DMS 273 (cell line): ENCODE measurements around the gene MSI1.

Experiments
- DNase-seq: peaks from one replicate; lab custom pipeline; 2025; ENCODE audit not compliant: unreplicated experiment; lab: John Stamatoyannopoulos, UW

Gene MSI1

DNA sequence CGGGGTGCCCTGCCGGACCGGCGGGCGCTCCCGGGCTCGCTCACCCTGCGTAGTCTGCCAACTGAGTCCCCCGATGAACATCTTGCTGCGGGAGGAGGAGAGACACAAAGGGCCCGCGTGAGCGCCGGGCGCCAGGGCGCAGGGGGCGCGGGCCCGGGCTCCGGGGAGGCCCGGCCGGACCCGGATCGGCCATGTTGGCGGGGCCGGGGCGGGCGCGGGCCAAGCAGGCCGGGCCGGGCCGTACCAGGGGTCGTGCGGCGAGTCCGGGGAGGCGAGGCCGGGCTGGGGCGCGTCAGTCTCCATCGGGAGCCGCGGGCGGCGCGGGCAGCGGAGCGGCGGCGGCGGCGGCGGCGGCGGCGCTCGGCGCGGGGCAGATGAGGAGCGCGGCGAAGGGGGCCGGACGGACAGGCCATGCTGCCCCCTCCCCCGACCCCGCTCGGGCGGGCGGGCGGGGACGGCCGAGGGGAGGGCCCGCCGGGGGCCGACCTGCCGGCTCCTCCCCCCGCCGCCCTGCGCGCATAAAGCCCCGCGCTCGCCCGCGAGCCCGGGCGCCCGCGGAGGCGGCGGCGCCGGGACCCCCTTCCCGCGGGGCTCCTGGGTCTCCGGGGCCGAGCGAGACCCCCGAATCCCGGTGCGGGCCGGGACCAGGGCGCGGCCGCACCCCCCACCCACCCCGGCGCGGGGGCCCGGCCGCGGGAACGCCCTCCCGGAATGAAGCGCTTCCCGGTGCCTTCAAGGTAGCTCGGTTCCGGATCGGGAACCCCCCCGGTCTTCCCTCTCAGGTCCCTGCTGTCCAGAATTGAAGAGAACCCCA is at the start of gene MSI1:
TSS of gene MSI1 (minus strand) at position 376 of the 814 bp plus-strand sequence. CDS start at position 303, 73 bp downstream.
- DNase-seq = peak; percentile 73

GRCh38 chr12:120417917-120418580 is 49.1 kb upstream of the MSI1 start:
- no peak for DNase-seq

- DNase-seq = peak; percentile 74
These were observed 47.7 kb upstream of the MSI1 start for GRCh38 chr12:120416490-120417216.

- DNase-seq = peak; percentile 31
These were observed 45.1 kb upstream of the MSI1 start for GRCh38 chr12:120413901-120414695.

GRCh38 chr12:120412421-120412820 is 43.5 kb upstream of the MSI1 start:
- peak; percentile 77 for DNase-seq

DNA sequence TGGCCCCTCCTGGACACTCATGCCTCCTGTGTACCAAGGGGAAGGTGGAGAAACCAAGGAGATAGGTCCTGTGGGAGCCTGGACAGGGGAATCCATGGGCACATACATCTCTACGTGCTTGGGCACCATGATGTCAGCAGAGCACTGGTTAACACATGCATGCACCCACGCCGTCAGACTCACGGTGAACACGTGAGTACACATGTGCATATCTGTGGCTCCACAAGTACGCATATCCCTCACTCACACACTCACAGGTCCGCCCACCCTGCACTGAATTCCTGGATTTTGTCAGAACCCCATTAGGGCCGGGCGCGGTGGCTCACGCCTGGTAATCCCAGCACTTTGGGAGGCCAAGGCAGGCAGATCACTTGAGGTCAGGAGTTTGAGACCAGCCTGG is 39.8 kb upstream of the MSI1 start:
- DNase-seq = no peak

- DNase-seq = no peak
These were observed 37.6 kb upstream of the MSI1 start for GRCh38 chr12:120406553-120406952.

DNA sequence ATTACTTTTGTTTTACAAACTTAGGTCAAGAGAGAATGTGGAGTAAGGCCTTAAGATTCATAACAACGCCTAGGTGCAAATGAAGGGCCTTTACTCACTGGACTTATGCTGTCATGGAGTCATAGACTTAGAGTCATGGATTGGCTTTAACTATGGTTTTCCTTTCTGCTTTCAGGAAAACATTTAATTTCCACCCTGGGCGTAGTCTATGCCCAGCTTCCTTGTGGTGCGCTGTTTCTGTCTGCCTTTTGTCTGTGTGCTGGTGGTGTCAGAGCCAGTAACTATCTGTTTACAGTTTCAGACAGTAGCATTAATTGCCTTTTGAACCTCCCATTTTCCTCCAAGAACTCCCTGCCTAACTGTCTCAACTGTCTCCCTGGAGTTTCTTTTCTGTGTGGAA is 37.1 kb upstream of the MSI1 start:
- no peak for DNase-seq

- DNase-seq = peak; percentile 96
These were observed 35.3 kb upstream of the MSI1 start for GRCh38 chr12:120404271-120404670.

- DNase-seq = peak; percentile 66
These were observed 34.9 kb upstream of the MSI1 start for GRCh38 chr12:120403869-120404268.

DNA sequence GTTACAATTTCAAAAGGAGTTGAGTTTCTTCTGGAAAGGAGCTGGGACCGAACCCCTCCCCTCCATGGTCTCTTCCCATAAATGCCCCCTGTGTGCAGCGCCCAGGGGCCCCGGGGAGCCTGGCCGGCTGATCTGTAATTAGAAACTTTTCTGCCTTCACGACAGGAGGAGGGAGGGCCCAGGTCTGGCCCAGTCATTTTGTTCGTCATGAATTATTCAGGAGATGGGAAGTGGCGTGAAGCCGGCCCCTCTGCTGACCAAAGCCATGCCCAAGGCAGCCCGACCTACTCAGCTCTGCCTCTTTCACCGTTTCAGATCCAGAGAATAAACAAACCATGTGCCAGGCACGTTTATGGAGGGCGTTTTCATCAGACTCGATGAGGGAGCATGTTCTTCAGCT is 33.3 kb upstream of the MSI1 start:
- peak; percentile 49 for DNase-seq

DNA sequence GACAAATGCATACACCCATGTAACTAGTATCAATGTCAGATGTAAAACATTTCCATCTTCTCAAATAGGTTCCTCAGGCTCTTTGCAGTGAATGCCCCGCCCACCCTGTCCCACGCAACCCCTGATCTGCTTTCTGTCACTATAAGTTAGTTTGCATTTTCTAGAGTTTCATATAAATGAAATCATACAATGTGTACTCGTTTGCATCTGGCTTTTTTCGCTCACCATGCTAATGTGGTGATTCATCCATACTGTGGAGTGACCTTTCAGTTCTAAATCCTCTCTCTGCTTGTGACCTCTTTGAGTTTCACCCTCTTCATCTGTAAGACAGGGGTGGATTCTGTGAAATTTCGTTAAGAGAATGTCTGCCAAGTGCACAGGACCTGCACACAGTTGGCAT is 30.6 kb upstream of the MSI1 start:
- DNase-seq = no peak

GRCh38 chr12:120397824-120398540 is 29.0 kb upstream of the MSI1 start:
- DNase-seq = no peak

DNA sequence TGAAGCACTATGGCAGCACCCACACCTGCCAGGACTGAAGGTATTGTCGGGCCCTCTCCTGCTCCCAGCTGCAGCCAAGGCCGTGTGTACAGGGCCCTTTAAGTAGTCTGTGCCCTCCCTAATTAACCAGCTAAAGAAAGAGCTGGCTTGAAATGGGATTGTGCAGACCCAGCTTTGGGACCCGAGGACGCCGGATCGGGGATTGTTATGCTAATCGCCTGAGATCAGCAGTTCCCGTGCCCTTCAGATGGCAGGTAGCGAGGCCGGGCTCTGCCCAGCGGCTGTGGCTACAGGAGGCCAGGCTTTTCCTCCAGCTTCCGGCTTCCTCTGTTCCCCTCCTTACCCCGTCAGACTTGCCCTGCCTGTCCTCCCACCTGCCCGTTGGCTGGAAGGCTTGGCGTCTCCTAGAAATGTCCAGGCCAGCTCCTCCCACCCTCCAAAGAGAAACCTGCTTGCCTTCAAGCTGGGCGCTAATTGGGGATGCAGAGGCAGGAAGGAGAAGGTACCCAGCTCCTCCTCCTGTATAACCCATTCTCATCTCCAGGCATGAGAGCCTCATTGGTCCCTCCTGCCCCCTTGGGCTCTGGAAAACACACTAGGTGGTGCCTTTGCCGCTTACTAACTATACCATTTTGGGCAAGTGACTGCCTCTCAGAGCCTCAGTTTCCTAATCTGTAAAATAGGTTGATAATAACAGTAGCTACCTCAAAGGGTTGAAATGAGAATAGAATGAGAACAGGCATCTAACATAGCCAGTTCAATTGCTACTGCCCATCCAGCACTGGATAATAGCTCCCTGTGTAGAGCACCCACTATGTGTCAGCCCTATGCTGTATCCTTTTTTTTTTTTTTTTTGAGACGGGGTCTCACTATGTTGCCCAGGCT is 25.8 kb upstream of the MSI1 start:
- DNase-seq = no peak

DNA sequence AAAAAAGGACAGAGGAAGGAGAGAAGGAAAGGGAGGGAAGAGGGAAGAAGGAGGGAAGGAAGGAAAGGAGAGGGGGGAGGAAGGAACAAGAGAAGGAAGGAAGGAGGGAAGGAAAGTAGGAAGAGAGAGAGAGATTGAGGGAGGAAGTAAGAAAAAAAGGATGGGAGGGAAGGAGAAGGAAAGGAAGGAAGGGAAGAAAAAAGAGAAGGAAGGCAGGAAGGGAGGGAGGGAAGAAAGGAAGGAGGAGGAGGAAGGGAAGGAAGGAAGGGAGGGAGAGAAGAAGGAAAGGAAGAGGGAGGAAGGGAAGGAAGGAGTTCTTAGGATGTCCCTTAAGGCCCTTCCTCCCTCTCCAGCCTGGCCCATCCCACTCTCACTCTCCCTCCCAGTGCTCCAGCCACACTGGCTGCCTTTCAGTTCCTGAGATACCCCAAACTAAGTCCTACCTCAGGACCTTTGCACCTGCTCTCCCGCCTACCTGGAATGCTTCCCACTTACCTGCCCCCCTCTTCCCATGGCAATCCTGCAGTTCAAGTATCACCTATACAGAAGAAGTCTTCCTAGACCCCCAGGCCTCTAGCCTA is 21.7 kb upstream of the MSI1 start:
- DNase-seq = no peak

- peak; percentile 15 for DNase-seq
These were observed 19.9 kb upstream of the MSI1 start for GRCh38 chr12:120388691-120389481.

GRCh38 chr12:120381752-120382419 is 12.9 kb upstream of the MSI1 start:
- DNase-seq = no peak

- DNase-seq = no peak
These were observed 9.1 kb upstream of the MSI1 start for GRCh38 chr12:120378036-120378435.
